Osteoblast (primary cell): ENCODE measurements around the gene STX8. TPM values are rescaled to one million over a fixed set of nuclear protein-coding genes. Genes with fewer than 3 reads are reported as not detected.
A peak's percentile ranks its signal among the peaks of the same experiment; 100 is the strongest.

Experiments used
- DNase-seq: peaks from one replicate; pipeline ENCODE4 v3.0.0; 2011; ENCODE audit warnings: low spot score, mixed read lengths; ENCODE audit not compliant: insufficient read length; ENCODE audit errors: missing footprints
- H2AFZ ChIP-seq: 2 replicates; pipeline ENCODE4 v1.6.0; 2011; ENCODE audit warnings: mild to moderate bottlenecking, low read length
- H3K27ac ChIP-seq: 2 replicates; pipeline ENCODE4 v1.5.1; 2011; ENCODE audit warnings: mild to moderate bottlenecking, low read depth, low read length, moderate library complexity
- H3K27me3 ChIP-seq: 2 replicates; pipeline ENCODE4 v1.6.0; 2012; ENCODE audit warnings: mild to moderate bottlenecking, control low read depth, inconsistent platforms, low read length, moderate library complexity; ENCODE audit not compliant: insufficient read depth
- H3K36me3 ChIP-seq: 2 replicates; pipeline ENCODE4 v1.5.1; 2011; ENCODE audit warnings: mild to moderate bottlenecking, low read length, control low read depth, moderate library complexity; ENCODE audit not compliant: insufficient read depth
- H3K4me1 ChIP-seq: 2 replicates; pipeline ENCODE4 v1.5.1; 2011; ENCODE audit warnings: mild to moderate bottlenecking, low read length, control low read depth, moderate library complexity; ENCODE audit not compliant: insufficient read depth
- H3K4me2 ChIP-seq: 2 replicates; pipeline ENCODE4 v1.6.0; 2011; ENCODE audit warnings: mild to moderate bottlenecking, low read length; ENCODE audit not compliant: insufficient read depth
- H3K4me3 ChIP-seq: fragments of 200-600 bp; sonication (generic); 3 replicates; pipeline ENCODE4 v1.5.1; 2012; ENCODE audit warnings: mild to moderate bottlenecking, low read length, inconsistent platforms; ENCODE audit not compliant: insufficient read depth
- H3K79me2 ChIP-seq: 2 replicates; pipeline ENCODE4 v1.6.0; 2012; ENCODE audit warnings: mild to moderate bottlenecking, low read length, control low read depth, inconsistent platforms; ENCODE audit not compliant: insufficient read depth
- H3K9me3 ChIP-seq: 2 replicates; pipeline ENCODE4 v1.5.1; 2011; ENCODE audit warnings: low read depth, low read length, control low read depth
- H4K20me1 ChIP-seq: 2 replicates; pipeline ENCODE4 v1.6.0; 2012; ENCODE audit warnings: mild to moderate bottlenecking, low read length, control low read depth; ENCODE audit not compliant: insufficient read depth
- CTCF ChIP-seq: IDR thresholded peaks from 2 replicates; pipeline ENCODE4 v1.5.1; 2011; ENCODE audit warnings: mild to moderate bottlenecking, low read depth, low read length, moderate library complexity; ENCODE audit errors: extremely low read depth
- total RNA-seq: library from RNA; depleted of rRNA; stranded (reverse); fragments of >200 nt; gene quantifications from 2 replicates; pipeline ENCODE4 v1.2.3, GENCODE V29; 2012

The STX8 gene
- total RNA-seq, 1 donor, result 72.7 TPM

- H3K4me2 ChIP-seq, result no peak overlapping the region
- H3K79me2 ChIP-seq, result no peaks in the 10 kb centered on the region
- peaks cover 5% of the 10 kb centered on the region for H3K4me1 ChIP-seq
- no peak overlapping the region for H3K4me3 ChIP-seq
- no peak overlapping the region for H3K27ac ChIP-seq
- no peaks in the 10 kb centered on the region for H3K27me3 ChIP-seq
- no peaks in the 10 kb centered on the region for H4K20me1 ChIP-seq
- no peak for TF ChIP-seq CTCF
- H2AFZ ChIP-seq, result no peak overlapping the region
- H3K36me3 ChIP-seq, result no peaks in the 10 kb centered on the region
- no peaks in the 10 kb centered on the region for H3K9me3 ChIP-seq
- peak; percentile 32 for DNase-seq
Observed at GRCh38 chr17:9221147-9221921, 354.3 kb downstream of the STX8 start.

GRCh38 chr17:9220398-9221146 is 355.0 kb downstream of the STX8 start:
- Histone ChIP-seq H3K4me2 (no peak overlapping the region), H3K9me3 (no peaks in the 10 kb centered on the region), H3K4me1 (peaks cover 5% of the 10 kb centered on the region), H3K79me2 (no peaks in the 10 kb centered on the region), H4K20me1 (no peaks in the 10 kb centered on the region), H2AFZ (no peak overlapping the region), H3K4me3 (no peak overlapping the region), H3K27me3 (no peaks in the 10 kb centered on the region), H3K36me3 (no peaks in the 10 kb centered on the region), H3K27ac (no peak overlapping the region)
- no peak for TF ChIP-seq CTCF
- peak; percentile 58 for DNase-seq

GRCh38 chr17:9219631-9220397 is 355.8 kb downstream of the STX8 start:
- Histone ChIP-seq H4K20me1 (no peaks in the 10 kb centered on the region), H3K9me3 (no peaks in the 10 kb centered on the region), H3K79me2 (no peaks in the 10 kb centered on the region), H3K27me3 (no peaks in the 10 kb centered on the region), H3K4me3 (no peak overlapping the region), H3K27ac (no peak overlapping the region), H2AFZ (no peak overlapping the region), H3K4me2 (no peak overlapping the region), H3K36me3 (no peaks in the 10 kb centered on the region), H3K4me1 (peaks cover 5% of the 10 kb centered on the region)
- DNase-seq, result peak; percentile 86
- no peak for TF ChIP-seq CTCF
